PC-3 (cell line): Measurements from ENCODE around the gene BLOC1S1.

Experiments used
- CTCF ChIP-seq: fragments of 300-600 bp; sonication (generic); conservative IDR thresholded peaks from 2 replicates; pipeline ENCODE4 v1.5.1; 2017; ENCODE audit warnings: antibody characterized with exemption, low read depth, mild to moderate bottlenecking, low read length
- EZH2 ChIP-seq: fragments of 300-600 bp; sonication (generic); IDR thresholded peaks from one replicate; pipeline ENCODE4 v1.6.1; 2017; ENCODE audit warnings: antibody characterized with exemption, mild to moderate bottlenecking, low read length; ENCODE audit not compliant: unreplicated experiment
- EZH2phosphoT487 ChIP-seq: fragments of 300-600 bp; sonication (generic); IDR thresholded peaks from 2 replicates; pipeline ENCODE4 v1.6.1; 2018; ENCODE audit warnings: mild to moderate bottlenecking, antibody characterized with exemption, low read length, borderline replicate concordance

GRCh38 chr12:55704824-55705718 is 10.8 kb upstream of the BLOC1S1 start:
- TF ChIP-seq CTCF (no peak), EZH2 (no peak), EZH2phosphoT487 (no peak)
